AG04450 (cell line): ENCODE results near the gene FBXW8. TPM values are rescaled to one million over a fixed set of nuclear protein-coding genes. Genes with fewer than 3 reads are reported as not detected.
A peak's percentile ranks its signal among the peaks of the same experiment; 100 is the strongest.

Source experiments
- CTCF ChIA-PET: fragments of 300-600, 350-600 bp; formaldehyde crosslinking; extraction: SDS; loops from one replicate; lab custom pipeline; 2022; ENCODE audit warnings: antibody characterized with exemption, inconsistent platforms; lab: Charles Lee
- POLR2A ChIA-PET: fragments of 350-600 bp; formaldehyde crosslinking; extraction: SDS; loops from one replicate; lab custom pipeline; 2021; ENCODE audit warnings: antibody characterized with exemption, inconsistent platforms; lab: Yijun Ruan, JAX
- DNase-seq: peaks from one replicate; pipeline ENCODE4 v3.0.0-alpha.2; 2011; ENCODE audit warnings: low read depth, low spot score
- H3K27ac ChIP-seq: one replicate; pipeline ENCODE4 v1.5.1; 2012; ENCODE audit warnings: low read depth, low read length, control low read depth
- H3K27me3 ChIP-seq: one replicate; pipeline ENCODE4 v1.6.0; 2012; ENCODE audit warnings: low read length; ENCODE audit not compliant: control insufficient read depth, insufficient read depth
- H3K4me3 ChIP-seq: 2 replicates; pipeline ENCODE4 v1.5.1; 2011; ENCODE audit warnings: mild to moderate bottlenecking, low read depth, low read length, control low read depth
- H3K9me3 ChIP-seq: 2 replicates; pipeline ENCODE4 v1.5.1; 2012; ENCODE audit warnings: low read length; ENCODE audit not compliant: control insufficient read depth, insufficient read depth
- CTCF ChIP-seq: IDR thresholded peaks from 2 replicates; pipeline ENCODE4 v1.5.1; 2011; ENCODE audit warnings: low read depth, low read length, control low read depth, inconsistent platforms
- polyA plus RNA-seq: library from polyadenylated mRNA; depleted of rRNA; stranded (reverse); fragments of >200 nt; gene quantifications from 2 replicates; pipeline ENCODE4 v1.2.3, GENCODE V29; 2011

The FBXW8 gene
- polyA plus RNA-seq, 1 experiment: 23.0 TPM

DNA sequence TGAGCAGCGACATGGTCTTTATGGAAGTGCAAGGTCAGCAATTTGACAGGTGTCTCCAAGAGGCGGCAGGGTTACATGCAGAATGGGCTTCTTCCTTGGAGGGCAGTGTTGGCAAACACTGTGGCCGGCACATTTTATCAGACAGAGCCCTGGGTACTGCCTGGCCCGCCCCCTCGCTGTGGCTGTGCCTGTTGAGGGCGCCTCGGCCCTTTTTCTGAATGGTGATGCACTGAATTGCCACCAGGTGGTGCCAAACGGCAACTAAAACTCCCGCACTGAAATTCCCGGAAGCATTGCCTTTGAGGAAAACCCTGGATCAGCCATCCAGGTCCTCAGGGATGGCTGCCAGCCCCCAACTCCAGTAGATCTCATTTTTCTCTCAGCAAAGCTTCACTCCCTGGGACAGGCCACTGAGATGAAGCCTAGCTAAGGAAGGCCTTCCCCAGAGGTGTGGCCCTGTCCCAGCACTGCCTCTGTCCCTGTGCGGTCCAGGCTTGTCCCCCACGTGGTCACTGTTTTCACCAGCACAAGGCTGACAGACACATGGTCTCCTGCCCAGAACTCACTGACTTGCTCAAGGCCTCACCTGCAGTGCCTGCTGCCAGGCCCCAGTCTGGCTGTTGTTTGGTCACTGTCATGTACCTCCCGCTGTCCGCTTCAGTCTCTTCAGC is 114.9 kb downstream of the FBXW8 start:
- ChIA-PET POLR2A (no interaction called here), CTCF (interaction anchor here (0.6 to 1.7 kb wide), 11 partner anchors 9 to 300 kb away, joined by 3 to 5 read pairs (median 4); no protein-coding TSS in a partner anchor)
- no peaks in the 10 kb centered on the region for H3K27me3 ChIP-seq
- no peak overlapping the region for H3K4me3 ChIP-seq
- TF ChIP-seq CTCF: peak; percentile 88
- peak; percentile 16 for DNase-seq
- no peaks in the 10 kb centered on the region for H3K9me3 ChIP-seq
- no peak overlapping the region for H3K27ac ChIP-seq

DNA sequence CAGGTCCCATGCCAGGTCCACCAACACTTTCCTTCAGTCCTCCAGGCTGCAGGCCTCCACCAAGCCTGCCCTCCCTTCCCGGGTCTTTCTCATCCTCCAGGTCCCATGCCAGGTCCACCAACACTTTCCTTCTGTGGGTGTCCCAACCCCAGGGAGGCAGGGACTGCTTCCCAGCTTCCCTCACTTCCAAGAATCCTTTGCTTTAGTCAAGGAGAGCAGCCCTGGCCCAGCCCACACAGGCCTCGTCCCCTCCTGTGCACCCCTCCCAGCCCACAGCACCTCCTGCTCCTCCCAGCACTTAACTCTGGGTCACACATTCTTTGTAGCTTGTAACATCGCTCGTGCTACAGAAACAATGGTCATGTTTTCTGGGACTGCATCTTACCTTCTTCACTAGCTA is 115.6 kb downstream of the FBXW8 start:
- Histone ChIP-seq H3K27me3 (no peaks in the 10 kb centered on the region), H3K27ac (no peak overlapping the region), H3K4me3 (no peak overlapping the region), H3K9me3 (no peaks in the 10 kb centered on the region)
- no peak for DNase-seq
- CTCF ChIA-PET: interaction anchor here (0.5 to 1.7 kb wide), 13 partner anchors 9 to 811 kb away, joined by 3 to 5 read pairs (median 3); no protein-coding TSS in a partner anchor
- POLR2A ChIA-PET: no interaction called here
- TF ChIP-seq CTCF: no peak

DNA sequence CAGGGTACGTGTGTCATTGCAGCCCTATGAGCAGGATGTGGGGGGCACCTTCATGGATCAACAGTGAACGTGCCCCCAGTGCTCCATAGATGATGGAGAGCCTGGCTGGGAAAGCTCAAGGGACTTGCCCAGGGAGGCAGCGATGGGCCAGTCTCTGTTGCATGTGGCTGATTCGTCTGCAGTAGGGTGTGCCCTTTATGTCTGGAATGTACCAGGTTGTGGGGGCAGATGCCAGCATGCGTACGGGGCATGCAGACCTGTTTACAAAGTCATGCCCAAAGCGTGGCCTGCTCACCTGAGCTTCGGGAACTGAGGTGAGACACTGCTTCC is 116.1 kb downstream of the FBXW8 start:
- no peak for TF ChIP-seq CTCF
- no peak for DNase-seq
- Histone ChIP-seq H3K27ac (no peak overlapping the region), H3K4me3 (no peak overlapping the region), H3K27me3 (no peaks in the 10 kb centered on the region), H3K9me3 (no peaks in the 10 kb centered on the region)
- CTCF ChIA-PET: interaction anchor here (0.5 to 1.7 kb wide), 4 partner anchors 9 to 810 kb away, joined by 3 to 5 read pairs (median 4); no protein-coding TSS in a partner anchor
- POLR2A ChIA-PET: no interaction called here

GRCh38 chr12:117027251-117028086 is 116.7 kb downstream of the FBXW8 start:
- Histone ChIP-seq H3K9me3 (no peaks in the 10 kb centered on the region), H3K27ac (no peak overlapping the region), H3K4me3 (no peak overlapping the region), H3K27me3 (no peaks in the 10 kb centered on the region)
- ChIA-PET POLR2A (no interaction called here), CTCF (interaction anchor here (0.9 to 1.7 kb wide), 2 partner anchors 93 to 810 kb away, joined by 3 to 4 read pairs; no protein-coding TSS in a partner anchor)
- DNase-seq: no peak
- TF ChIP-seq CTCF: no peak

DNA sequence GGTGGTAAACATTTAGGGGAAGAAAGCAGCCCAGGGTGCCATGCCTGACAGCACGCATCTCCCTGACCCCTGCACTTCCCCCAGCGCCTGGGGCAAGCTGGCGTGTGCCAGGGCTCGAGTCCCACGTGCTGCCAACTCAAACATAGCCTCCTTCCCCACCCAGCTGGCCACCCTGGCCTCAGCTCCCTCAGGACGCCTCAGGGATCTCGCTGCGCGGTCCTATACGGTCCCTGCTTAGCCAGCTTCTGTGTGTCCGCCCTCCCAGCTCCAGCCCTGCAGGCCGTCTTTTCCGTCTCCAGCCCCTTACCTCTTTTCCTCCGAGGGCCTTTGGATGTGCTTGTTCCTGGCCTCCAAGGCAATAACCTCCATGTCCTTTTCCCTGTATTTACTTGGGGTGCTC is 117.5 kb downstream of the FBXW8 start:
- H3K27ac ChIP-seq: no peak overlapping the region
- CTCF ChIA-PET: interaction anchor here (0.8 kb wide), 1 partner anchor 22 kb away, joined by 3 read pairs; no protein-coding TSS in a partner anchor
- DNase-seq: no peak
- no peak for TF ChIP-seq CTCF
- no peaks in the 10 kb centered on the region for H3K9me3 ChIP-seq
- no peaks in the 10 kb centered on the region for H3K27me3 ChIP-seq
- H3K4me3 ChIP-seq: no peak overlapping the region
- POLR2A ChIA-PET: no interaction called here
